ENCODE measurements around the gene ATF3.

Gene ATF3

DNA sequence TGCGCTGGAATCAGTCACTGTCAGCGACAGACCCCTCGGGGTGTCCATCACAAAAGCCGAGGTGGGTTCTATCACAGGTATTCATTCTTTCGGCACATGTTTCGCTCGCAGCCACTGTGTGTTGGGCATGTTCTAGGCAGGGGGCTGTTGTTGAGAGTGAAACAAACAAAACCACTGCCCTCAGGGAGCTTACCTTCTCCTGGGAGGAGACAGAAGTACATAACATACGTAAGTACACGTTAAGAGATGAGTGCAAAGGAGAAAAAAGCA, 6.6 kb downstream of the ATF3 start:
- Histone ChIP-seq H3K4me3 (ENCODE audit: low read length, poor library complexity, severe bottlenecking) (no peak overlapping the region), H3F3A (ENCODE audit: low read depth) (no peaks in the 10 kb centered on the region), H3K9me3 (ENCODE audit: insufficient read depth, low read depth, low read length) (no peaks in the 10 kb centered on the region), H2AFZ (ENCODE audit: low read length) (no peak overlapping the region), H3K4me2 (ENCODE audit: low read depth, low read length, poor library complexity, severe bottlenecking) (no peak overlapping the region), H3K4me1 (ENCODE audit: insufficient read depth, low read length, poor library complexity, severe bottlenecking) (peaks cover 42% of the 10 kb centered on the region), H3K36me3 (ENCODE audit: insufficient read depth, low read length) (peaks cover 40% of the 10 kb centered on the region; the same call in 1 of the 2 replicates), H3K9ac (ENCODE audit: low read depth, low read length, poor library complexity, severe bottlenecking) (no peak overlapping the region), H3K79me2 (ENCODE audit: insufficient read depth, low read length) (peaks cover 44% of the 10 kb centered on the region), H3K27me3 (ENCODE audit: insufficient read depth, low read length, poor library complexity, severe bottlenecking) (no peaks in the 10 kb centered on the region), H4K20me1 (ENCODE audit: insufficient read depth, low read length, poor library complexity, severe bottlenecking) (peaks cover 16% of the 10 kb centered on the region), H3K9me2 (replicated peaks; ENCODE audit: low read depth, low read length) (no peaks in the 10 kb centered on the region)
- TF ChIP-seq EZH2phosphoT487 (IDR thresholded peaks at IDR 0.05; ENCODE audit: borderline replicate concordance) (no peak), CTCF (conservative IDR thresholded peaks at IDR 0.05; ENCODE audit: low read length) (no peak)

- Histone ChIP-seq H3K9me3 (ENCODE audit: insufficient read depth, low read depth, low read length) (no peaks in the 10 kb centered on the region), H3K27me3 (ENCODE audit: insufficient read depth, low read length, poor library complexity, severe bottlenecking) (no peaks in the 10 kb centered on the region), H3K4me1 (ENCODE audit: insufficient read depth, low read length, poor library complexity, severe bottlenecking) (peaks cover 13% of the 10 kb centered on the region), H3K9ac (ENCODE audit: low read depth, low read length, poor library complexity, severe bottlenecking) (no peak overlapping the region), H2AFZ (ENCODE audit: low read length) (no peak overlapping the region), H3F3A (ENCODE audit: low read depth) (no peaks in the 10 kb centered on the region), H3K9me2 (replicated peaks; ENCODE audit: low read depth, low read length) (no peaks in the 10 kb centered on the region), H3K4me3 (ENCODE audit: low read length, poor library complexity, severe bottlenecking) (no peak overlapping the region), H3K4me2 (ENCODE audit: low read depth, low read length, poor library complexity, severe bottlenecking) (no peak overlapping the region), H3K79me2 (ENCODE audit: insufficient read depth, low read length) (peaks cover 9% of the 10 kb centered on the region), H4K20me1 (ENCODE audit: insufficient read depth, low read length, poor library complexity, severe bottlenecking) (peaks cover 2% of the 10 kb centered on the region), H3K36me3 (ENCODE audit: insufficient read depth, low read length) (peaks cover 46% of the 10 kb centered on the region; the same call in 1 of the 2 replicates)
- TF ChIP-seq CTCF (conservative IDR thresholded peaks at IDR 0.05; ENCODE audit: low read length) = no peak
- no peak for TF ChIP-seq EZH2phosphoT487 (IDR thresholded peaks at IDR 0.05; ENCODE audit: borderline replicate concordance)
Measured at GRCh38 chr1:212618466-212619210, 10.1 kb downstream of the ATF3 start.

DNA sequence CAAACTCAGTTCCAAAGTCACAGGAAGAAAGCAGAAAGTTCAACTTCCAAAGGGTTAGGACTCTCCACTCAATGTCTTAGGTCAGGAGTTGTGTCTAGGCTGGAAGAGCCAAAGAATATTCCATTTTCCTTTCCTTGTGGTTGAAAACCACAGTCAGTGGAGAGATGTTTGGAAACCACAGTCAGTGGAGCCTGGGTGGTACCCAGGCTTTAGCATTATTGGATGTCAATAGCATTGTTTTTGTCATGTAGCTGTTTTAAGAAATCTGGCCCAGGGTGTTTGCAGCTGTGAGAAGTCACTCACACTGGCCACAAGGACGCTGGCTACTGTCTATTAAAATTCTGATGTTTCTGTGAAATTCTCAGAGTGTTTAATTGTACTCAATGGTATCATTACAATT, 11.7 kb downstream of the ATF3 start:
- Histone ChIP-seq H4K20me1 (ENCODE audit: insufficient read depth, low read length, poor library complexity, severe bottlenecking) (no peaks in the 10 kb centered on the region), H3K9me3 (ENCODE audit: insufficient read depth, low read depth, low read length) (no peaks in the 10 kb centered on the region), H3K36me3 (ENCODE audit: insufficient read depth, low read length) (peaks cover 45% of the 10 kb centered on the region; the same call in 1 of the 2 replicates)

More for the DNA sequence above, 11.7 kb downstream of the ATF3 start:
- H3K27me3 ChIP-seq (ENCODE audit: insufficient read depth, low read length, poor library complexity, severe bottlenecking) = no peaks in the 10 kb centered on the region
- no peak overlapping the region for H3K4me3 ChIP-seq (ENCODE audit: low read length, poor library complexity, severe bottlenecking)
- H3K4me2 ChIP-seq (ENCODE audit: low read depth, low read length, poor library complexity, severe bottlenecking) = no peak overlapping the region
- no peak overlapping the region for H3K9ac ChIP-seq (ENCODE audit: low read depth, low read length, poor library complexity, severe bottlenecking)
- no peaks in the 10 kb centered on the region for H3K9me2 ChIP-seq (replicated peaks; ENCODE audit: low read depth, low read length)
- no peak overlapping the region for H2AFZ ChIP-seq (ENCODE audit: low read length)
- H3K79me2 ChIP-seq (ENCODE audit: insufficient read depth, low read length) = no peaks in the 10 kb centered on the region
- H3K4me1 ChIP-seq (ENCODE audit: insufficient read depth, low read length, poor library complexity, severe bottlenecking) = peaks cover 9% of the 10 kb centered on the region
- H3F3A ChIP-seq (ENCODE audit: low read depth) = no peaks in the 10 kb centered on the region
- TF ChIP-seq CTCF (conservative IDR thresholded peaks at IDR 0.05; ENCODE audit: low read length) (no peak), EZH2phosphoT487 (IDR thresholded peaks at IDR 0.05; ENCODE audit: borderline replicate concordance) (no peak)

All from Loucy (cell line).